Fibroblast of lung (primary cell): ENCODE results near the gene ZDHHC22.

Experiments used
- EZH2 ChIP-seq: IDR thresholded peaks from 2 replicates; pipeline ENCODE4 v1.5.1; 2012; ENCODE audit warnings: low read length, control low read depth, mild to moderate bottlenecking; ENCODE audit errors: missing control alignments
- TF ChIP-seq, protein P1 (sequence below), 2 donors: IDR thresholded peaks in 1 of 2; conservative IDR thresholded peaks in 1 of 2; 1 replicate in 1 of 2; 2 replicates in 1 of 2; pipeline ENCODE4 v1.5.1; 2011 to 2012; ENCODE audit warnings: low read length in 2 of 2, control low read depth in 1 of 2, inconsistent platforms in 1 of 2, low read depth in 1 of 2, mild to moderate bottlenecking in 1 of 2

DNA sequence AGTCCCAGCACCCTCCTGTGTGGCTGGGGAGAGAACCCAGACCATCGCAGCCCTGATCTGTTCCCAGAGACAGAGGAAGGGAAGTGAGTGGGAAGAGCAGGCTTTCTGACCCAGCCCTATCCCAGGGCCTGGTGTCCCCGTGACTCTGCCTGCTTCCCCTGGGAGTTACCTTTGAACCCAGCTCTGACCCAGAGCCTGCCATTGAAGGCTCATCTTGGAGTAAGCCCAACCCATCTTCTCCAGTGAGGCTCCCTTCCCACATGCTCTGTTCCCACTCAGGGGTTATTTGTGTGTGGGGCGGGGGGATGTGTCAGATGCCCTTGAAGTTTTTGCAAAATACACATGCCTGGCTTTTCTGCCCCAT is 46.0 kb upstream of the ZDHHC22 start:
- TF ChIP-seq, protein P1, sequence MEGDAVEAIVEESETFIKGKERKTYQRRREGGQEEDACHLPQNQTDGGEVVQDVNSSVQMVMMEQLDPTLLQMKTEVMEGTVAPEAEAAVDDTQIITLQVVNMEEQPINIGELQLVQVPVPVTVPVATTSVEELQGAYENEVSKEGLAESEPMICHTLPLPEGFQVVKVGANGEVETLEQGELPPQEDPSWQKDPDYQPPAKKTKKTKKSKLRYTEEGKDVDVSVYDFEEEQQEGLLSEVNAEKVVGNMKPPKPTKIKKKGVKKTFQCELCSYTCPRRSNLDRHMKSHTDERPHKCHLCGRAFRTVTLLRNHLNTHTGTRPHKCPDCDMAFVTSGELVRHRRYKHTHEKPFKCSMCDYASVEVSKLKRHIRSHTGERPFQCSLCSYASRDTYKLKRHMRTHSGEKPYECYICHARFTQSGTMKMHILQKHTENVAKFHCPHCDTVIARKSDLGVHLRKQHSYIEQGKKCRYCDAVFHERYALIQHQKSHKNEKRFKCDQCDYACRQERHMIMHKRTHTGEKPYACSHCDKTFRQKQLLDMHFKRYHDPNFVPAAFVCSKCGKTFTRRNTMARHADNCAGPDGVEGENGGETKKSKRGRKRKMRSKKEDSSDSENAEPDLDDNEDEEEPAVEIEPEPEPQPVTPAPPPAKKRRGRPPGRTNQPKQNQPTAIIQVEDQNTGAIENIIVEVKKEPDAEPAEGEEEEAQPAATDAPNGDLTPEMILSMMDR (conservative IDR thresholded peaks at IDR 0.05 in 1 of 2, IDR thresholded peaks at IDR 0.05 in 1 of 2; ENCODE audit: low read depth in 1 of 2, low read length in 2 of 2) = no peak
- TF ChIP-seq EZH2 = no peak
